ENCODE measurements around the gene AATF.

DNA sequence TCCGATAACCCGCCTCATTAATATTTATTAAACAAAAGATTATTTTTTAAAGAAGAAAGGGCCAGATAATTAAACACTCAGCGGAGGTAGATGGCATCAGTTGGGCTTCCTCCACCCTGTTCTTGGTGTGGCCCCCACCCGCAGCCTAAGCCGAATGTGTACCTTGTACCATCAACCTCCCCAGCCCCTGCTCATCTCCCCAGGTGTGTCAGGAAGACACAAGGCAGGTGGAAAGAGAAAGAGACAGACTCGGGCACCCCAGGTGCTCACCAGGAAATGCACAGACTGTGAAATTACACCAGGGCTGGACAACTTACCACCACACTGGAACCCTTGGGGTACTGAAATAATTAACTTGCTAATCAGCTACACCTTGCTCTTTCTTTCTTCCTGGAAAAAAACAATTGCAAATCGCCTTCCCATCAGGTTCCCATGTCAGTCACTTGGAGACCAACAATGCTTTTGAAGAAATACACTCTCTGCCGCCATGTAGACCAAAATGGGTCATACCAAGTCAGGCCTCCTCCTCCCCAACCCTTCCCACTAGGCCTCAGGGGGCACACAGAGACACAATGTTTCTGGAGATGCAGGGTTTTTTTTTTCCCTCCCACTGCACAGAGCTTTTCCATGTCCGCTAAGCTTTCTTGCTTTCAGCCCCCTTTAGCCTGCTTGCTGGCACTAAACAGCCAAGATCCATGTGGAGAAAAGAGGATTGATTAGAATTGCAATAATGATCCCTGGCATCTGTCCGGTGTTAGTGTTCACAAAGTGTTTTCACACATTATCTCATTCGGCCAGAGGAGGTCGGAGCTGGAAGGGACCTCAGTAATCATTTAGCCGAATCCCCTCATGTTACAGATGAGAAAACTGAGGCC lies 20.0 kb upstream of the AATF start:
- no peak for TF ChIP-seq POLR2A (IDR thresholded peaks at IDR 0.05)
- TF ChIP-seq, protein P1, sequence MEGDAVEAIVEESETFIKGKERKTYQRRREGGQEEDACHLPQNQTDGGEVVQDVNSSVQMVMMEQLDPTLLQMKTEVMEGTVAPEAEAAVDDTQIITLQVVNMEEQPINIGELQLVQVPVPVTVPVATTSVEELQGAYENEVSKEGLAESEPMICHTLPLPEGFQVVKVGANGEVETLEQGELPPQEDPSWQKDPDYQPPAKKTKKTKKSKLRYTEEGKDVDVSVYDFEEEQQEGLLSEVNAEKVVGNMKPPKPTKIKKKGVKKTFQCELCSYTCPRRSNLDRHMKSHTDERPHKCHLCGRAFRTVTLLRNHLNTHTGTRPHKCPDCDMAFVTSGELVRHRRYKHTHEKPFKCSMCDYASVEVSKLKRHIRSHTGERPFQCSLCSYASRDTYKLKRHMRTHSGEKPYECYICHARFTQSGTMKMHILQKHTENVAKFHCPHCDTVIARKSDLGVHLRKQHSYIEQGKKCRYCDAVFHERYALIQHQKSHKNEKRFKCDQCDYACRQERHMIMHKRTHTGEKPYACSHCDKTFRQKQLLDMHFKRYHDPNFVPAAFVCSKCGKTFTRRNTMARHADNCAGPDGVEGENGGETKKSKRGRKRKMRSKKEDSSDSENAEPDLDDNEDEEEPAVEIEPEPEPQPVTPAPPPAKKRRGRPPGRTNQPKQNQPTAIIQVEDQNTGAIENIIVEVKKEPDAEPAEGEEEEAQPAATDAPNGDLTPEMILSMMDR (IDR thresholded peaks at IDR 0.05) = no peak
- no peak for TF ChIP-seq POLR2AphosphoS5 (IDR thresholded peaks at IDR 0.05)

All from transverse colon (tissue), 4 donors.